Measurements from ENCODE around the gene MZT1. TPM values are rescaled to one million over a fixed set of nuclear protein-coding genes. Genes with fewer than 3 reads are reported as not detected.
A peak's percentile ranks its signal among the peaks of the same experiment; 100 is the strongest.

MZT1 gene
- polyA plus RNA-seq, 4 donors: 24.7 to 29.8 (median 27.1) TPM

DNA sequence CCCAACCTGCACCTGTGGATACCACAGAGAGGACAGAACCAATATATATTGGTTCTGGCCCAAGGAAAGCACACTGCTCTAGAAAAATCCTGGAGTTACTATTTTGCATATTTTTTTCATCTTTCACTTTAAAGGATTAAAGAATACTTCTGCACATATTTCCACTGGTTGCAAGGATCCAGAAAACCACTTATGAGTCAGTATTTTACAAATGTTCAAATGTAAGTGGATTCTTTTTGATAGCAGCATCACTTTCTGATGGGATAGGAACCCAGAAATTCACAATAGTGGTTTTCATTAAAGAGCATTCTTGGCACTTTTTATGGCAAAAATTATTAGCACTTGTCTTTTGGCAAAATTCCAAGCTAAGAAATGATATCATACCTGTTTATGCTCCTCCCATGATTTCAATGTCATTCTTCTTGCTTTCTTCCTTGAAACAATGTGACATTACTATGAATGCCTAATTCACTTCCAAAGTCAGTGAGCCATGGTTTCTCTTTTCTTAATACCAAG lies 38.2 kb downstream of the MZT1 start:
- no peak for DNase-seq (ENCODE audit: low read depth in 4 of 4, low spot score in 3 of 4)

DNA sequence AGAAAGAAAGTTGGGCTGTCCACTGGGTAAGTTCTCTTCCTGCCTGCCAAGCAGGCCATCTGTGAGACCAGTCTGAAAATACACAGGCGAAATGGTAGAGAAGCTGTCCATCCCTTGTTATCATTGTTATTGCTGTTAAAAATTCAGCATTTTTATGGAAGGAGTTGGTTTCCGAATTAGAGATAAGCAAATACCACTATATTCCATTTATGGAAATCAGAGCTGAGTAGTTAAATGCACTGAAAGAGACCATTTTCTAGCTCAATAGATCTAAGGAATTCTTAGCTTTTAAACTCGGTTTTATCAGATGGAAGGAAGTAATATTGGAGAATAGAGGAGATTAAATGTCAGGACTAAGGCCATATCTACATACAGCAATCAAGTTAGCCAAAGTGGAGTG lies 40.7 kb downstream of the MZT1 start:
- no peak for DNase-seq (ENCODE audit: low read depth in 4 of 4, low spot score in 3 of 4)

DNA sequence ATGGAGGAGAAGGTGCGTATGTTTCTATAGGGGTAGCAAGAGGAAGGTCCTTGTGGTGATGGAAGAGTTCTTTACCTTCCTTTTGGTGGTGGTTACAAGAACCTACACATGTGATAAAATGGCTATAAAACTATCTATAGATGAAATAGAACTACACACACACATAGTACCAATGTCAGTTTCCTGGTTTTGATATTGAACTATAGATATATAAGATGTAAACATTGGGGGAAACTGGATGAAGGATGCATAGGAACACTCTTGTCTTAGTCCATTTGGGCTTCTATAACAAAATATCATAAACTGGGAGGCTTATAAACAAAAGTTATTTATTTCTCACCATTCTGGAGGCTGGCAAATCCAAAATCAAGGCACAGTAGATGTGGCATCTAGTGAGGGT lies 47.1 kb downstream of the MZT1 start:
- DNase-seq (ENCODE audit: low read depth in 4 of 4, low spot score in 3 of 4): no peak

DNA sequence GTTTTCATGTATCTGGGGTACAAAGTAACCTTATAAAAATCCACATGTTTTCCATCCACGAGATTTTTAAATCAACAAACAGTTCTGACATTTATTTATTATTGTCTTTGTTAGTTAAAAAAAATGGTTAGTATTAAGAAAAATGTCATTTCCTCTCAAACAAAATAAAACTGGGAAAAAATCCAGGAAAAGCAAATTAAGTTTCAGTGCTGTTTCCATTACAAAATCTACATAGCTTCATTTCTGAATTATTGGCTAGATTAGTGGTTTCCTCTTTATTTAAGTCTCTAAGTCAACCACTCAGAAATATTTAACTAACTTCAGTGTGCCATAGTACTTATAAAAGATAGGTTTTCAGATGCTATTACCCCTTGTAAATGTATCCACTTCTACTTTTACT lies 49.1 kb downstream of the MZT1 start:
- peak in 1 of 4 donors; percentile 33 for DNase-seq (ENCODE audit: low read depth in 4 of 4, low spot score in 3 of 4)

DNA sequence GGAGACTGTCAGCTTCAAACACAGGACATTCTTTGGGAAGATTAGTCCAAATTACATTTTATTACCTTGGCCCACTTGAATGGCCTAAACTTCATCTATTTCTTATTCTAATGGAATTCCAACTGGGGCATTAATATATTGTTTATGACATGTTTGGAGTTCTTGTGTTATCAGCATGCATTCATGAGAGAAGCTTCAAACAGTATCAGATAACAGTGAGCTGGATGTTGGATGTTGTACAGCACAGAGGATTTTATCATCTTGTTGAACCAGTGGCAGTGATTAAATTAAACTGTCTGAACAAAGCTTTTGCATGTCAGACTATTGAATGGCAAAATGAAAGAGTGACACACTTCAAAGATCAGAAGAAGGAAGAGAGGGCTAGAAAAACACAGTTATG lies 50.0 kb downstream of the MZT1 start:
- DNase-seq (ENCODE audit: low read depth in 4 of 4, low spot score in 3 of 4): no peak

DNA sequence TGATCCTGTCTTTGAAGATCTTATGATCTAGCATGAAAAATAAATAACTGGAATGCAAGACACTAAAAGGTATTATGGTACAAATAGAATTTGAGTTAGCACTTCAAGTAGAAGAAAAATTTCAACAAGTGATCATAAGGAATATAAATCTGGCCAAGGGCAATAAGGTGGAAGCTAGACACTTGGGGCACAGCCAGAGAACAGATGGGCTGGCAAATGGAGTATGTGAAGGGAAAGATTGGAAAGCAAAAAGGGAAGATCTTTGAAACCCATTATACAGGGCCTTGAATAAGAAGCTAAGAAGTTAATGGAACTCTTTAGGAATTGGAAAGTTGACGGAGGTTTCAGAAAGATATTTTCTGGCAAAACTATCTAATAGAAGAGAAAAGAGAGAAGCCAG lies 61.0 kb downstream of the MZT1 start:
- no peak for DNase-seq (ENCODE audit: low read depth in 4 of 4, low spot score in 3 of 4)

DNA sequence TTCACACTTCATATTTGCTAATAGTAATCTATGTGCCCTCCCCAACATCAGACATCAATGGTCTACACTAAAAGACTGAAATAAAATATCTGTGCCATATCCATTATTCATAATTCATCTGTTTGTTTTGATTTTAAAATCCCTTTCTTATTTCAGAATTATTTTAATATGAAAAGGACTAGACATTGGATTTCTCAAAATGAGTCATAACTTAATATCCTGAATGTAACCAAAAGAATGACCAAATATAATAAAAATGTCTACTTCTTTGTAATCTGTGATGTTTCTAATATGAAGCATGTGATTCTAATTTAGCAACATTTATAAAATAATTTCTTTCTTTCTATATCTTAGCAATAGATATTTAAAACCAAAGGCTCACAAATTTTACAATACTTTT lies 64.9 kb downstream of the MZT1 start:
- no peak for DNase-seq (ENCODE audit: low read depth in 4 of 4, low spot score in 3 of 4)

Other genes starting within 250 kb of the MZT1 start
- 10 to 100 TPM in 2 of 4 donors, 1 to 10 TPM in 2; 7.6 to 11.0 (median 9.4) TPM for gene BORA, start 294 bp upstream of the MZT1 start, polyA plus RNA-seq (ENCODE audit: insufficient read length in 4 of 4)
- gene DIS3, start 54.3 kb upstream of the MZT1 start, polyA plus RNA-seq (ENCODE audit: insufficient read length in 4 of 4): 10 to 100 TPM; 34.2 to 42.4 (median 41.3) TPM
- 10 to 100 TPM; 40.5 to 44.8 (median 44.6) TPM for gene PIBF1, start 54.5 kb upstream of the MZT1 start, polyA plus RNA-seq (ENCODE audit: insufficient read length in 4 of 4)

All from right renal pelvis (tissue), 4 donors.